Uterus (tissue), 4 donors: ENCODE results near the gene LIX1L. TPM values are rescaled to one million over a fixed set of nuclear protein-coding genes. Genes with fewer than 3 reads are reported as not detected.

Experiments
- DNase-seq, 2 donors: peaks; one replicate each; pipeline ENCODE4 v3.0.0-alpha.2; 2019 to 2020
- H3K27ac ChIP-seq, 2 donors: fragments of 200-600 bp; sonication (generic); 1 replicate in 1 of 2; 2 replicates in 1 of 2; pipeline ENCODE4 v1.5.1; 2016 to 2018
- H3K27me3 ChIP-seq, 2 donors: fragments of 200-600 bp; sonication (generic); one replicate each; pipeline ENCODE4 v1.5.1; 2018 to 2019; ENCODE audit warnings: control low read depth in 1 of 2
- H3K36me3 ChIP-seq, 2 donors: fragments of 200-600 bp; sonication (generic); one replicate each; pipeline ENCODE4 v1.5.1; 2019; ENCODE audit warnings: control low read depth in 1 of 2
- H3K4me1 ChIP-seq, 2 donors: fragments of 200-600 bp; sonication (generic); one replicate each; pipeline ENCODE4 v1.5.1; 2018 to 2019; ENCODE audit warnings: control low read depth in 1 of 2
- H3K4me3 ChIP-seq, 2 donors: fragments of 200-600 bp; sonication (generic); 1 replicate in 1 of 2; 2 replicates in 1 of 2; pipeline ENCODE4 v1.5.1; 2018 to 2019; ENCODE audit warnings: mild to moderate bottlenecking in 1 of 2
- H3K9me3 ChIP-seq, 2 donors: fragments of 200-600 bp; sonication (generic); one replicate each; pipeline ENCODE4 v1.5.1; 2019; ENCODE audit warnings: control low read depth in 1 of 2
- CTCF ChIP-seq, 4 experiments: fragments of 200-600 bp in 2 of 4; fragments of 450-650 bp in 2 of 4; sonication (generic) in 2 of 4; IDR thresholded peaks; one replicate each; pipeline ENCODE4 v1.5.1; 2016 to 2019; ENCODE audit warnings: antibody characterized with exemption in 4 of 4, mild to moderate bottlenecking in 2 of 4, moderate library complexity in 1 of 4
- POLR2A ChIP-seq, 2 donors: fragments of 450-650 bp; IDR thresholded peaks; one replicate each; pipeline ENCODE4 v1.6.1; 2016; ENCODE audit warnings: antibody characterized with exemption in 2 of 2, mild to moderate bottlenecking in 1 of 2, moderate library complexity in 1 of 2
- intact Hi-C: fragments of 100-400 bp; cut with DNase I; formaldehyde crosslinking; loops from one replicate; pipeline ENCODE4 v1.15.1; 2023; ENCODE audit warnings: low total_unique reads
- total RNA-seq, 4 donors: library from RNA; depleted of rRNA in 3 of 4; stranded (reverse); fragments of >200 nt in 3 of 4; gene quantifications; one replicate each; pipeline versions ENCODE4 v1.1.0 to v1.2.4, GENCODE V29; 2014 to 2023
- donor health status: DM: yes; HTN: yes; CAD: no.

The LIX1L gene
- total RNA-seq, 4 donors from 2014 or later: 12.3 to 69.0 (median 32.2) TPM

GRCh38 chr1:145978471-145978853 is 20.6 kb upstream of the LIX1L start:
- Histone ChIP-seq H3K4me3 (peak overlapping the region in 1 of 2 donors; percentile 18), H3K27me3 (no peaks in the 10 kb centered on the region), H3K36me3 (no peaks in the 10 kb centered on the region), H3K4me1 (peaks cover 12 to 26% of the 10 kb centered on the region in 2 donors), H3K9me3 (no peaks in the 10 kb centered on the region), H3K27ac (peak overlapping the region; percentile 96 to 100)
- no peak for TF ChIP-seq CTCF (IDR thresholded peaks at IDR 0.05)
- no peak for TF ChIP-seq POLR2A (IDR thresholded peaks at IDR 0.05)
- no peak for DNase-seq
- intact Hi-C loops: loop anchor here (5.0 kb wide), 1 partner anchor 34 kb away; no protein-coding TSS in a partner anchor

GRCh38 chr1:145977486-145978470 is 20.0 kb upstream of the LIX1L start:
- Histone ChIP-seq H3K9me3 (no peaks in the 10 kb centered on the region), H3K27ac (peak overlapping the region; percentile 96 to 100), H3K27me3 (no peaks in the 10 kb centered on the region), H3K4me3 (no peak overlapping the region), H3K36me3 (no peaks in the 10 kb centered on the region), H3K4me1 (peaks cover 12 to 19% of the 10 kb centered on the region in 2 donors)
- TF ChIP-seq CTCF (IDR thresholded peaks at IDR 0.05): peak; percentile 83 to 98 (median 90)
- TF ChIP-seq POLR2A (IDR thresholded peaks at IDR 0.05): peak in 1 of 2 donors; percentile 22
- intact Hi-C loops: loop anchor here (5.0 kb wide), 1 partner anchor 35 kb away; no protein-coding TSS in a partner anchor
- DNase-seq: peak; percentile 79 to 92

GRCh38 chr1:145977016-145977415 is 19.2 kb upstream of the LIX1L start:
- TF ChIP-seq POLR2A (IDR thresholded peaks at IDR 0.05) (no peak), CTCF (IDR thresholded peaks at IDR 0.05) (no peak)
- Histone ChIP-seq H3K4me1 (peaks cover 12 to 17% of the 10 kb centered on the region in 2 donors), H3K27me3 (no peaks in the 10 kb centered on the region), H3K36me3 (no peaks in the 10 kb centered on the region), H3K4me3 (no peak overlapping the region), H3K9me3 (no peaks in the 10 kb centered on the region), H3K27ac (peak overlapping the region; percentile 96 to 100)
- DNase-seq: no peak
- intact Hi-C loops: loop anchor here (5.0 kb wide), 1 partner anchor 35 kb away; no protein-coding TSS in a partner anchor

GRCh38 chr1:145975216-145975615 is 17.4 kb upstream of the LIX1L start:
- no peaks in the 10 kb centered on the region for H3K27me3 ChIP-seq
- H3K36me3 ChIP-seq: no peaks in the 10 kb centered on the region
- H3K9me3 ChIP-seq: no peaks in the 10 kb centered on the region
- H3K27ac ChIP-seq: no peak overlapping the region
- DNase-seq: no peak
- H3K4me3 ChIP-seq: no peak overlapping the region
- TF ChIP-seq CTCF (IDR thresholded peaks at IDR 0.05) (no peak), POLR2A (IDR thresholded peaks at IDR 0.05) (no peak)
- intact Hi-C loops: loop anchor here (5.0 kb wide), 1 partner anchor 37 kb away; no protein-coding TSS in a partner anchor
- peaks cover 12 to 14% of the 10 kb centered on the region in 2 donors for H3K4me1 ChIP-seq

- Histone ChIP-seq H3K4me1 (peaks cover 9 to 12% of the 10 kb centered on the region in 2 donors), H3K27me3 (no peaks in the 10 kb centered on the region), H3K9me3 (no peaks in the 10 kb centered on the region), H3K27ac (no peak overlapping the region), H3K4me3 (no peak overlapping the region), H3K36me3 (no peaks in the 10 kb centered on the region)
- intact Hi-C loops: loop anchor here (5.0 kb wide), 1 partner anchor 38 kb away; no protein-coding TSS in a partner anchor
- TF ChIP-seq POLR2A (IDR thresholded peaks at IDR 0.05): no peak
- no peak for TF ChIP-seq CTCF (IDR thresholded peaks at IDR 0.05)
- no peak for DNase-seq
These were observed 16.9 kb upstream of the LIX1L start for GRCh38 chr1:145974721-145975120.
